Neural cell (in vitro differentiated cells): Measurements from ENCODE around the gene NAA15.

Source experiments
- CTCF ChIP-seq: fragments of 450-650 bp; IDR thresholded peaks from 2 replicates; pipeline ENCODE4 v1.5.1; 2014; ENCODE audit warnings: antibody characterized with exemption, mild to moderate bottlenecking, moderate library complexity; ENCODE audit not compliant: poor library complexity, severe bottlenecking
- EP300 ChIP-seq: fragments of 450-650 bp; conservative IDR thresholded peaks from 2 replicates; pipeline ENCODE4 v1.6.1; 2014; ENCODE audit warnings: antibody characterized with exemption, mild to moderate bottlenecking, moderate library complexity; ENCODE audit not compliant: poor library complexity, severe bottlenecking
- EZH2 ChIP-seq: fragments of 200-600, 300-800 bp; shearing (Covaris generic), sonication (generic); IDR thresholded peaks from 2 replicates; pipeline ENCODE4 v1.6.1; 2014; ENCODE audit warnings: antibody characterized with exemption, low read length, borderline replicate concordance, mild to moderate bottlenecking; ENCODE audit not compliant: insufficient read depth, poor library complexity, severe bottlenecking
- MXI1 ChIP-seq: fragments of 450-650 bp; conservative IDR thresholded peaks from 2 replicates; pipeline ENCODE4 v1.6.1; 2014; ENCODE audit warnings: antibody characterized with exemption, mild to moderate bottlenecking; ENCODE audit not compliant: poor library complexity, severe bottlenecking
- POLR2AphosphoS5 ChIP-seq: IDR thresholded peaks from 2 replicates; pipeline ENCODE4 v1.6.1; 2012
- RAD21 ChIP-seq: fragments of 450-650 bp; conservative IDR thresholded peaks from 2 replicates; pipeline ENCODE4 v1.6.1; 2014; ENCODE audit warnings: antibody characterized with exemption, mild to moderate bottlenecking, moderate library complexity
- REST ChIP-seq: IDR thresholded peaks from 2 replicates; pipeline ENCODE4 v1.6.1; 2012; ENCODE audit warnings: borderline replicate concordance
- SMC3 ChIP-seq: fragments of 450-650 bp; conservative IDR thresholded peaks from 2 replicates; pipeline ENCODE4 v1.6.1; 2014; ENCODE audit warnings: antibody characterized with exemption, mild to moderate bottlenecking, moderate library complexity; ENCODE audit not compliant: poor library complexity
- TAF1 ChIP-seq: IDR thresholded peaks from 2 replicates; pipeline ENCODE4 v1.6.1; 2012; ENCODE audit warnings: low read depth

DNA sequence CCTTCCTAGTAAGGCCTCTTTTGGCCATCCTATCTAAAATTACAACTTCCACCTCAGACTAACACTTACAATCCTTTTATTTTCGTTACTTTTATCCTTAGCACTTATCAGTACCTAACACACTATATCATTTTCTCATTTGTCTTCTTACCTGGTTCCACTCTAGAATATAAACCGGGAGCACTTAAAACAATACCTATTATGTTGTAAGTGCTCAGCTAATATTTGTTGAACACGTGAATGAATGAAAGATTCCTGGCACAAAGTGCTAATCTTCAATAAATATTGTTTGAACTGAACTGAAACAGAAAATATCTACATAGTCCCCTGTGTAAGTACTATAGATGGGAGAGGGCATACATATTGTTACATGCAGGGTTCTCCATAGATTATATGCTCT, 35.7 kb upstream of the NAA15 start:
- TF ChIP-seq EZH2 (no peak), POLR2AphosphoS5 (no peak), SMC3 (no peak), CTCF (no peak), EP300 (no peak), TAF1 (no peak), MXI1 (no peak), RAD21 (no peak), REST (no peak)
